Endodermal cell (in vitro differentiated cells): ENCODE results near the gene S1PR1. TPM values are rescaled to one million over a fixed set of nuclear protein-coding genes. Genes with fewer than 3 reads are reported as not detected.

Source experiments
- DNase-seq: peaks from one replicate; pipeline ENCODE4 v3.0.0-alpha.2; 2017
- H3K27ac ChIP-seq: 2 replicates; pipeline ENCODE4 v1.5.1; 2013; ENCODE audit warnings: mild to moderate bottlenecking, low read depth, low read length, moderate library complexity
- H3K27me3 ChIP-seq: 2 replicates; pipeline ENCODE4 v1.6.1; 2013; ENCODE audit warnings: mild to moderate bottlenecking, low read length, moderate library complexity; ENCODE audit not compliant: insufficient read depth, control insufficient read depth, poor library complexity, severe bottlenecking
- H3K36me3 ChIP-seq: 2 replicates; pipeline ENCODE4 v1.7.0; 2013; ENCODE audit warnings: mild to moderate bottlenecking, low read length, moderate library complexity; ENCODE audit not compliant: control insufficient read depth, insufficient read depth
- H3K4me1 ChIP-seq: one replicate; pipeline ENCODE4 v1.7.0; 2013; ENCODE audit warnings: low read length; ENCODE audit not compliant: control insufficient read depth, insufficient read depth
- H3K4me3 ChIP-seq: 2 replicates; pipeline ENCODE4 v1.5.1; 2013; ENCODE audit warnings: mild to moderate bottlenecking, low read length, moderate library complexity
- H3K9ac ChIP-seq: 2 replicates; pipeline ENCODE4 v1.6.1; 2013; ENCODE audit warnings: mild to moderate bottlenecking, low read length, moderate library complexity; ENCODE audit not compliant: poor library complexity, severe bottlenecking; ENCODE audit errors: extremely low read depth
- H3K9me3 ChIP-seq: 2 replicates; pipeline ENCODE4 v1.6.1; 2013; ENCODE audit warnings: mild to moderate bottlenecking, low read length, moderate library complexity; ENCODE audit not compliant: control insufficient read depth
- H3K27ac Mint-ChIP-seq: 2 replicates; pipeline ENCODE4 v1.8.0; 2020; ENCODE audit warnings: mixed read lengths
- H3K27me3 Mint-ChIP-seq: 2 replicates; pipeline ENCODE4 v1.8.0; 2021; ENCODE audit warnings: mild to moderate bottlenecking, mixed read lengths; ENCODE audit not compliant: insufficient read depth
- H3K36me3 Mint-ChIP-seq: 2 replicates; pipeline ENCODE4 v1.8.0; 2020; ENCODE audit warnings: low read depth, mixed read lengths
- H3K4me1 Mint-ChIP-seq: 2 replicates; pipeline ENCODE4 v1.8.0; 2020; ENCODE audit warnings: mixed read lengths
- H3K4me3 Mint-ChIP-seq: 2 replicates; pipeline ENCODE4 v1.8.0; 2020; ENCODE audit warnings: mild to moderate bottlenecking, moderate library complexity, mixed read lengths
- H3K9me3 Mint-ChIP-seq: 2 replicates; pipeline ENCODE4 v1.8.0; 2020; ENCODE audit warnings: mild to moderate bottlenecking, mixed read lengths
- CTCF ChIP-seq: fragments of 200-600 bp; sonication (generic); conservative IDR thresholded peaks from 2 replicates; pipeline ENCODE4 v1.5.0; 2021; ENCODE audit warnings: antibody characterized with exemption, mild to moderate bottlenecking
- WGBS, 2 experiments: methylation state at CpG; one replicate each; pipeline versions ENCODE4 v1.1.5 to v1.1.7; 2013; ENCODE audit warnings: missing lambda C conversion rate in 2 of 2, mixed read lengths in 1 of 2; ENCODE audit not compliant: insufficient coverage in 1 of 2, insufficient read length in 1 of 2; 5-methylcytosine and 5-hydroxymethylcytosine counted together
- total RNA-seq, 2 donors: library from RNA; stranded (reverse); fragmentation: NEBNext Ultra II Directional in 1 of 2; extraction: Animal tissue kit (Norgen Biotek cat#: 25700) in 1 of 2; gene quantifications; 2 replicates in 1 of 2; 3 replicates in 1 of 2; pipeline ENCODE4 v1.2.1, GENCODE V29; 2021

The S1PR1 gene
- total RNA-seq, 2 donors from 2014 or later, result 0.35 to 0.53 TPM

- no peak overlapping the region for H3K9ac ChIP-seq
Measured at GRCh38 chr1:101275672-101276071, 38.9 kb downstream of the S1PR1 start.

GRCh38 chr1:101276818-101277217 lies 40.0 kb downstream of the S1PR1 start:
- Histone ChIP-seq H3K27ac (no peak overlapping the region), H3K36me3 (no peaks in the 10 kb centered on the region), H3K27me3 (no peaks in the 10 kb centered on the region), H3K4me1 (peaks cover 6% of the 10 kb centered on the region), H3K4me3 (no peak overlapping the region), H3K9ac (no peak overlapping the region), H3K9me3 (no peaks in the 10 kb centered on the region)
- TF ChIP-seq CTCF, result no peak
- Mint-ChIP-seq H3K4me1 (peaks cover 2% of the 10 kb centered on the region), H3K9me3 (no peaks in the 10 kb centered on the region), H3K36me3 (no peaks in the 10 kb centered on the region), H3K4me3 (no peak overlapping the region), H3K27me3 (peaks cover 6% of the 10 kb centered on the region), H3K27ac (no peak overlapping the region)
- 95 to 100% methylated on average over 3 to 4 of the region's 6 CpGs for WGBS, 2 experiments
- DNase-seq, result no peak

More at GRCh38 chr1:101275672-101276071, 38.9 kb downstream of the S1PR1 start:
- WGBS, 2 experiments, result 96% methylated on average over 5 of the region's 5 CpGs; no CpG with 5 or more reads in 1 of the 2 experiments
- Histone ChIP-seq H3K27me3 (no peaks in the 10 kb centered on the region), H3K36me3 (no peaks in the 10 kb centered on the region), H3K4me1 (peaks cover 6% of the 10 kb centered on the region), H3K4me3 (no peak overlapping the region), H3K27ac (no peak overlapping the region), H3K9me3 (no peaks in the 10 kb centered on the region)
- H3K4me3 Mint-ChIP-seq, result no peak overlapping the region
- H3K27me3 Mint-ChIP-seq, result peaks cover 4% of the 10 kb centered on the region
- H3K27ac Mint-ChIP-seq, result no peak overlapping the region
- H3K9me3 Mint-ChIP-seq, result peaks cover 7% of the 10 kb centered on the region
- H3K4me1 Mint-ChIP-seq, result peaks cover 2% of the 10 kb centered on the region
- no peak for DNase-seq
- no peak for TF ChIP-seq CTCF
- no peaks in the 10 kb centered on the region for H3K36me3 Mint-ChIP-seq

GRCh38 chr1:101278238-101278637 lies 41.4 kb downstream of the S1PR1 start:
- H3K4me1 Mint-ChIP-seq, result peaks cover 14% of the 10 kb centered on the region
- 81 to 100% methylated on average over 2 to 4 of the region's 4 CpGs for WGBS, 2 experiments
- DNase-seq, result no peak
- no peaks in the 10 kb centered on the region for H3K36me3 Mint-ChIP-seq
- Histone ChIP-seq H3K27me3 (no peaks in the 10 kb centered on the region), H3K27ac (no peak overlapping the region), H3K4me1 (peaks cover 9% of the 10 kb centered on the region), H3K36me3 (no peaks in the 10 kb centered on the region), H3K9ac (no peak overlapping the region), H3K4me3 (no peak overlapping the region), H3K9me3 (no peaks in the 10 kb centered on the region)
- peaks cover 6% of the 10 kb centered on the region for H3K27me3 Mint-ChIP-seq
- TF ChIP-seq CTCF, result no peak
- H3K4me3 Mint-ChIP-seq, result no peak overlapping the region
- no peak overlapping the region for H3K27ac Mint-ChIP-seq
- H3K9me3 Mint-ChIP-seq, result no peaks in the 10 kb centered on the region
